ENCODE data around the gene PBX1.
"Not testable (repeated sequence)": the region's sequence is repeated elsewhere in the genome, so short reads cannot be mapped to it uniquely, and the experiment has no call there.

The PBX1 gene

GRCh38 chr1:164638492-164639202, 79.7 kb downstream of the PBX1 start:
- DNase-seq: no peak

DNA sequence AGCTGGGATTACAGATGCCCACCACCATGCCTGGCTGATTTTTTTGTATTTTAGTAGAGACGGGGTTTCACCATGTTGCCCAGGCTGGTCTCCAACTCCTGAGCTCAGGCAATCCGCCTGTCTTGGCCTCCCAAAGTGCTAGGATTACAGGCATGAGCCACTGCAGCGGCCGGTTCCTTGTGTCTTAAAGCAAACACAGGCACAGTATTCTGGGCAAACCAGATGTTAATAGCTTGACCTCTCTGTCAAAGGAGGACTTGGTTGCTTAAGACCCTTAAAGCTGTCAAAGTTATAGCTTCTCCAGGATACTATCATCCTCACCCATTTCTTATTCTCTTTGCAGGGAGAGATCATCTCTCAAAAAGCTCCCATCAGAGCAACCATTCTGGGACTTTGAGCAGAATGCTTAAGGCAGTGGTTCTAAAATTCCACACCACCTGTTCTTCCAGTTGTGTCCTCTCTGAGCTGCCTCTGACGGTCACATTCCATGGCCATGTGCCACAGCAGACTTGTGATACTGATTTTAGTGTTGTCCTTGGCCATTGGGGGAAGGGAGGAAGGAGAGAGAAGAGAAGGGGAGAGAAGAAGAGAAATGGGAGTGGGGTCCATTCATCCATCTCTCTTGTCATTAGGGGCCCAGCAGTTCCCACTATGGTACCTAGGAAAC, 81.8 kb downstream of the PBX1 start:
- DNase-seq: no peak

DNA sequence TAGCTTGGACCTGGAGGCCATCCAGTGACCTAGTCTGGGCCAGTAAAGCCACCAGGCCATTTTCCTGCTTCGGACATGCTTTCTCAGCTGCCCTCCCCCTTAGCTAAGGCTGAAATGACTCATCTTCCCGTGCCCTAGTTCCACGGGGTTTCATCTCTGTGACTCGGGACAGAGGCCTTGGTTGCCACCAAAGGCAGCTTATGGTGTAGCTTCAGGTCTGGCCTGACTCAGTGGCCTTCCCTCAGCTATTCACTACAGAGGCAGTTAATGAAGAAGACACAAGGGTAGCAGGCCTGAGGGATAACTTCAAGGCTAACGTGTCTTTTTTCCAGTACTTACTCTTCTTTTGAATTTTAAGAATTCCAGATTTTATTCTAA, 82.4 kb downstream of the PBX1 start:
- no peak for DNase-seq

GRCh38 chr1:164643018-164643417, 84.0 kb downstream of the PBX1 start:
- DNase-seq: no peak

DNA sequence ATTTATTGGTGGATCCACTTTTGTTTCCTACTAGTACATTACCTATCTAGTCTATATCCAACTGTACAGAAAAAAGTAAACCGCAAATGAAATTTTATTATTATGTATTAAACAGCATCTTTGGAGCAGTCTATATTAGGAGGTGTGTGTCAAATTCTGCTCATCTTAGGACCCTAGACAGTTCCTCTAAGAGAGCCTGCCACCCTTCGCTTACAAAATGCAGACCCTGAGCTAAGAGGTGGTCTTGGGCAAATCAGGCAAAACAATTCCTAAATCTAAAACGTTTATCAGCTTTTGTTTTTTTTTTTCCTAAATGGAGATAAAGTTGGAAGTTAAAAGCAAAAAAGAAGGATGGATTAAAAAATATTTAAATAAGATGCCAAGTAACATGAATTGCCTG, 85.3 kb downstream of the PBX1 start:
- no peak for DNase-seq

GRCh38 chr1:164644774-164645644, 86.0 kb downstream of the PBX1 start:
- DNase-seq: no peak

GRCh38 chr1:164645921-164646320, 86.9 kb downstream of the PBX1 start:
- DNase-seq: no peak

DNA sequence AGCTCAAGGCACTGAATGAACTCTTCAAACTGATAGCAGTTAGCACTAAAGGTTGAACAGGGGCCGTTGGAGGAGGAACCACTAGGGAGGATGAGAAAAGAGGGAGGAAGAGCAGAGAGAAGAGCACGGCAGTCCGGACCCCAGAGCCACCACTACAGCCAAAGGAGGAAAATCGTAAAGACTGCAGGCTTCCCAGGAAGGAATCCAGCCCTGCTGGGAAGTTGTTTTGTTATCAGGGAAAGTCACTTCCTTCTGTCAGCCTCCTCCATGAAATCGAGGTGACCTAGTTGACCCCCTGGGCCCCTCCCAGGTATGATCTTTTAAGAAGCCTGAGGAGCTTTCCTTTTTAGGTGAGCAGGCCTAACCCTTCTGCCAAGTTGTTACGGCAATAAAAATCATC, 88.2 kb downstream of the PBX1 start:
- no peak for DNase-seq

DNA sequence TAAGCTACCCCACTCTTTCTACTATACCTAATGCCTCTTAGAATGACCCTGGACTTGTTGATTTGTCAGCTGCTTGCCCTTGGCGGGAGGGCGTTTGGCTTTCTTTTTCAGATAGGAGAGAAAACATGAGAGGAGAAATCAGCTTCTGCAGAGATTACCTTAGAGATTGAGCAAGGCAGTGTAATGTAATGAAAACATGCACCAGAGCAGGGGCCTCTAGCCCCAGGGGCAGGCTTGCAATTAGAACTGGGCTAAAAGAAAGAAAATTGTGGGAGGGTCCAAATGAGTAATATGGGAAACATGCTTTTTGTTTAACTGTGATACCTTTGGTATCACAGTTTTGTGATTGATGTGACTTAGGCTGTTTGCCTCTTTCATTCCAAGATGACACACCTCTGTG, 89.7 kb downstream of the PBX1 start:
- DNase-seq: no peak

GRCh38 chr1:164649146-164649545, 90.2 kb downstream of the PBX1 start:
- no peak for DNase-seq

DNA sequence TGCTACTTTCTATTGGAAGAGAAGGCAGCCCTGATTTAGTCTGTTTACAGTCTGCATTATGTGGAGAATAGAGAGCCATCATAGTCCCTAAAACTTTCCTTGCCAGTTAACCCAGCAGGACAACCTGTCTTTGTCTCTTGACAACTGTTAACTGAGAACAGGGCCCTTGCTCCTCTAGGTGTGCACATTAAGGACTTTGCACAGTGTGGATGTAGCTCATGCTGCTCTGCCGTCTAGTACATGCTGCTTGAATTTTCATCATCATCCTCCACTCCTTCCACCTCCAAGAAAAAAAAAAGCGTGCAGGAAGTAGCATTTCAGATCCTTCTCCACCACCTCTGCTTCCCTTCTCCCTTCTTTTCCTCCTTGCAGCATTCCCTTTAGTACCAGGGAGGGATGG, 91.5 kb downstream of the PBX1 start:
- no peak for DNase-seq

DNA sequence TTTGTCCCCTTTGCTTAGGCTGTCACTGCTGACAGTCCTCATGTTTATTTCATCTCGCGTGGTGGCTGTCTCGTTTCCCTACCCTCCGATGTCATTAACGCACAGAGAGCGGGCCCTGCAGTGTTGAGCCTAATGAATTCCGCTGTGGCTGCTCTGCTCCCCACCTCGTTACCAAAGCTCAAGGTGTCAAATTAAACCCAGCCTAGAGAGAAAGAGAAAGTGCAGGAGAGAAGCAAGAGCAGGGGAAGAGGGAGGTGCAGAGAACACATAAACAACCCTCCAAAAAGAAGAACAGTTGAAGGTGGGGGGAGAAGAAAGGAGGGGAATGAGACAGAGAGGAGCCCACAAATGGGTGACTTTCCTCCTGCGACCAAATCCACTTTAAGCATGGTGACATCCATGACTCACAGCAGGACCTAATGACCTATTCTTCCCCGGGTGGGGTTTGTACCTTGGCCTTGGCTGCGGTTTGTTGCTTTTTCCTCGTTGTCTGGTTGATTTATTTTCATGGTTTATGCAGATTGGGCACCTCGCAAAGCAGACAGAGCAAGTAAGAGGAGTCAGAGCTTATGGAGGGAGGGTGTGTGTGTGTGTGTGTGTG, 92.5 kb downstream of the PBX1 start:
- DNase-seq: no peak

- not testable (repeated sequence) for DNase-seq
These were observed 94.0 kb downstream of the PBX1 start for GRCh38 chr1:164652969-164653368.

- DNase-seq: no peak
These were observed 94.7 kb downstream of the PBX1 start for GRCh38 chr1:164653705-164654104.

DNA sequence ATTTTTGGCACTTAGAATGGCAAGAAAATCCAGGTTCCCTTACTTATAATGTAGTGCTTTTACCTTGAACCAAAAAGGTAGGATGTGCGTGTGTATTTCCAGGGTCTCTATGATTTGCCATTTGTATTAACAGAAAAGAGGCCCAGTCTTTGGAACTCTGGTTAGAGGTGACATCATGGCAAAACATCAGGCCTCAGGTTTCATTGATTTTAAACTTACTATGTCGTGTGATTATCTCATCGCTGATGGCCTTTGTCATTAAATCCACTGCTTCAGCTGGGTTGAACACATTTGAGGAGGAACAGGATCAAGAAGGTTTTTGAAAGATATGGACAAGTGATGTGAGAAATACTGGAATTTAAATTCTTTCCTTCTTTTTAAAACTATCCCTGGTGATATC, 95.2 kb downstream of the PBX1 start:
- DNase-seq: no peak

DNA sequence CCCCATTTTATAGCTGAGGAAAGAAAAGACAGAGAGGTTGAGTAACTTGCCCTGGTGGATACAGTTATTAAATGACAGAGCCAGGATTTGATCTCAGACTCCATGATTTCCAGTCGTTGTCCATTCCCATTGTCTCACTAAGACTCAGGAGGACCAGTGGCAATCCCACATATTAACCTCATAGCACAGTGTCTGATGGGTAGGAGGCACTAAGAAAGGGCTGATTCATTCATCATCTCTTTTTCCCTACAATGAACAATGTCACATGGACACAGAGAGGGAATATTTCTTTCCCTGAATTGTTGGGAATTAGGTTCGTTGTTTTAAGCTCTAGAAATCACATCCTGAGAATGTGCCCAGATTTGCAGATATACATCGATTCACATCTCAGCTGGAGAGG, 99.9 kb downstream of the PBX1 start:
- no peak for DNase-seq

DNA sequence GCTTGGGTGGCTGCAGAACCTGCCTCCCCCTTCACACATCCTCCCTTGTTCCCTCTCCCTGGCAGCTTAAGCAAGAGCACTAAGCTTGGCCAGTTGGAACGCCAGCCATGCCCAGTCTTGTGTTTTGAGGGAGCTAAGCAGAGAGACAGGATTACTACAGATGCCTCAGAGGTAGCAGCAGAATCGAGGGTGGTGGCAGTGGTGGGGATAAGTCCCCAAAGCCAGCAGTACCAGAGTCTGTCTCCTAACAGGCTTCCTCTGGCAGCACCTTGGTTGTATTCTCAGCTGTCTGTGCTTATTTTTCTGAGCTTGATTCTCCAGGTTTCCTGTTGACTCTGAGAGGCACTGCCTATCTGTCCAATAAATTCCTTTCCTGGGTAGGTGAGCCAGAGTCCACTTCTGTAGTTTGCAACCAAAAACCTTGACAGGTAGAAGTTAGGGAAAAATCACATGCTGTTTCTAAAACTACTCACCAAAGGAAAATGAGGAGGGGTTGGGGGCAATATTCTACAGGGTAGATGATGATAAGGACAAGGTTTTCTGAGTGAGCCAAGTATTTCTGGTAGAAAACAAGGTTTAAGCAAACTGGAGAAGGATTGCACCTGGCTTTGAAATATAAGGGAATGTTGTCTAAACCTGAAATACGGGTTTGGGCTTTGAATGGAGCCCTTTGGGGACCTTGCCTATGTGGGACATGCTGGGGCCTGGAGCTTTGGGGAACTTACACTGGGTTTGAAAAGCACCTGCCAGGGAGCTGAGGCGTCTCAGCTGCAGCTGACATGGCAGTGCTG, 100.8 kb downstream of the PBX1 start:
- peak in 2 of 56 donors; percentile 11 to 12 for DNase-seq

GRCh38 chr1:164660412-164660772, 101.4 kb downstream of the PBX1 start:
- no peak for DNase-seq

- no peak for DNase-seq
These were observed 101.8 kb downstream of the PBX1 start for GRCh38 chr1:164660775-164661174.

GRCh38 chr1:164662462-164662861, 103.5 kb downstream of the PBX1 start:
- DNase-seq: no peak

DNA sequence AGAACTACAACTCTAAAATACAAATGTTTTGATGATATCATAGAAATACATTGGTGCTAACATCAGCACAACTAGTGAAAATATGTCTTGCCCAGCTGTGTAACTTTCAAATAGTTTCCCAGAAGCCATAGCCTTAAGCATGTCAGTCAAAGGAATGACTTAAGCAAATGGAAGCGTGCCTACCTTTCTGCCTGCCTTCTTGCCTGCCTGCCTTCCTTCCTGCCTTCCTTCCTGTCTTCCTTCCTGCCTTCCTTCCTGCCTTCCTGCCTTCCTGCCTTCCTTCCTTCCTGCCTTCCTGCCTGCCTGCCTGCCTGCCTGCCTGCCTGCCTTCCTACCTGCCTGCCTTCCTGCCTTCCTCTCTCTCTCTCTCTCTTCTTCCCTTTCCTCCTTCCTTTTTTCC, 104.0 kb downstream of the PBX1 start:
- no peak for DNase-seq
